Osteocyte (in vitro differentiated cells): Measurements from ENCODE around the gene CDC25B. TPM values are rescaled to one million over a fixed set of nuclear protein-coding genes. Genes with fewer than 3 reads are reported as not detected.

Experiments used
- DNase-seq: peaks from one replicate; pipeline ENCODE4 v3.0.0; 2021; ENCODE audit warnings: mixed read lengths; ENCODE audit not compliant: unreplicated experiment; ENCODE audit errors: extremely low spot score
- H3K27ac Mint-ChIP-seq: one replicate; pipeline ENCODE4 v1.8.0; 2021; ENCODE audit warnings: mild to moderate bottlenecking, mixed read lengths; ENCODE audit not compliant: unreplicated experiment
- H3K27me3 Mint-ChIP-seq: one replicate; pipeline ENCODE4 v1.8.0; 2021; ENCODE audit warnings: mixed read lengths; ENCODE audit not compliant: unreplicated experiment
- H3K36me3 Mint-ChIP-seq: one replicate; pipeline ENCODE4 v1.8.0; 2021; ENCODE audit warnings: mixed read lengths; ENCODE audit not compliant: unreplicated experiment
- H3K4me1 Mint-ChIP-seq: one replicate; pipeline ENCODE4 v1.8.0; 2021; ENCODE audit warnings: mixed read lengths; ENCODE audit not compliant: unreplicated experiment
- H3K4me3 Mint-ChIP-seq: one replicate; pipeline ENCODE4 v1.8.0; 2021; ENCODE audit warnings: mild to moderate bottlenecking, moderate library complexity, mixed read lengths; ENCODE audit not compliant: unreplicated experiment
- H3K9me3 Mint-ChIP-seq: one replicate; pipeline ENCODE4 v1.8.0; 2021; ENCODE audit warnings: mixed read lengths; ENCODE audit not compliant: unreplicated experiment
- total RNA-seq: library from RNA; stranded (reverse); gene quantifications from 2 replicates; pipeline ENCODE4 v1.2.1, GENCODE V29; 2021
- TF ChIP-seq, protein P1 (sequence below): fragments of 200-600 bp; sonication (generic); IDR thresholded peaks from 2 replicates; pipeline ENCODE4 v1.5.0; 2021; ENCODE audit warnings: antibody characterized with exemption, mild to moderate bottlenecking, moderate library complexity

CDC25B gene
- total RNA-seq, 1 donor from 2014 or later = 197 TPM

DNA sequence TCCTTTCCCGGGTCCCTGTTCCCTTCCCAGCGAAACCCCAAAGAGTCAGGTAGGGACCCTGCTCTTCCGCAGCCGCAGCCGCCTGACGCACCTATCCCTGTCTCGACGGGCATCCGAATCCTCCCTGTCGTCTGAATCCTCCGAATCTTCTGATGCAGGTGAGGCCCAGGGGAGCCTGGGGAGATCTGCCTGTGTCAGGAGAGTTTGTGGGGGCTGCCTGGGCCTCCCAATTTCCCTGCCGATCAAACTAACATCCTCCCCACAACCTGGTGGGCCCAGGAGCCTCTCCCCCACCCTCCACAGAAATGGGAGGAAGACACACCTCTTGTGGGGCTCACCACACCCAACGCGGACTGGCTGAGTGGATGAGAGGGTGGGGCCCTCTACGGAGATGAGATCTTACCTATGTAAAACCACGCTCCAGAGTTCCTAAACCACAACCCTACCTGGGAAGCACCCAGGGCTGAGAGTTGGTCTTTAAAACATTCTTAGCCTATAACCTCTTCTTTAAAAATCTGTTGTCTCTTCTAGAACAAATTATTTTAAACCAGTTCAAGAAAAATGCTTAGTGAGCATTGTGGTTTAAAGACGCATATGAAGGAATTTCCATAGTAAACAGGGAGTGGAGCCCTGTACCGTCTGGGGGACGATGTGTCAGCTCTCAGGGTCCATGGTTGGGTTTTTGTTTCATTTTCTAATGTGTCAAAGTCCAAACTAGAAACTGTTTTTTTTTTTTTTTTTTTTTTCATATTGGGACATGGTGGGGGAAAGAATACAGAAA, 1.7 kb downstream of the CDC25B start:
- Mint-ChIP-seq H3K4me3 (peak overlapping the region; percentile 94), H3K9me3 (no peaks in the 10 kb centered on the region), H3K27me3 (no peaks in the 10 kb centered on the region), H3K27ac (peak overlapping the region; percentile 90), H3K36me3 (peaks cover 37% of the 10 kb centered on the region), H3K4me1 (peaks cover 63% of the 10 kb centered on the region)
- DNase-seq = no peak
- TF ChIP-seq, protein P1, sequence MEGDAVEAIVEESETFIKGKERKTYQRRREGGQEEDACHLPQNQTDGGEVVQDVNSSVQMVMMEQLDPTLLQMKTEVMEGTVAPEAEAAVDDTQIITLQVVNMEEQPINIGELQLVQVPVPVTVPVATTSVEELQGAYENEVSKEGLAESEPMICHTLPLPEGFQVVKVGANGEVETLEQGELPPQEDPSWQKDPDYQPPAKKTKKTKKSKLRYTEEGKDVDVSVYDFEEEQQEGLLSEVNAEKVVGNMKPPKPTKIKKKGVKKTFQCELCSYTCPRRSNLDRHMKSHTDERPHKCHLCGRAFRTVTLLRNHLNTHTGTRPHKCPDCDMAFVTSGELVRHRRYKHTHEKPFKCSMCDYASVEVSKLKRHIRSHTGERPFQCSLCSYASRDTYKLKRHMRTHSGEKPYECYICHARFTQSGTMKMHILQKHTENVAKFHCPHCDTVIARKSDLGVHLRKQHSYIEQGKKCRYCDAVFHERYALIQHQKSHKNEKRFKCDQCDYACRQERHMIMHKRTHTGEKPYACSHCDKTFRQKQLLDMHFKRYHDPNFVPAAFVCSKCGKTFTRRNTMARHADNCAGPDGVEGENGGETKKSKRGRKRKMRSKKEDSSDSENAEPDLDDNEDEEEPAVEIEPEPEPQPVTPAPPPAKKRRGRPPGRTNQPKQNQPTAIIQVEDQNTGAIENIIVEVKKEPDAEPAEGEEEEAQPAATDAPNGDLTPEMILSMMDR = no peak

DNA sequence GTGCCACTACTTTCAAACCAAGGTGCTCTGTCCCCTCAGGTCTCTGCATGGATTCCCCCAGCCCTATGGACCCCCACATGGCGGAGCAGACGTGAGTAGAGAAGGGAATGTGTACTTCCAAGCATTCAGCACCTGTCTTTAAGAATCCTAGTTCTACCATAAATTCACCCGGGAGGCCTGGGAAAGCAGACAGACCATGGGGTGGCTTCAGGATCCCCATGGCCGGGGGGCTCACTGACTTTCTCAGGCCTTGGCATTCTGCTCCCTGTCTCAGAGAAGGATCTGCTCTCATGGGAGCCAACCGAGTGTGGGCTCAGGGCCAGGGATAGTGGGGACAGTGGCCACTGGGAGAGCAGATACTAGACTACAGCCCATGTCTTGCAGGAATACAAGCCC, 2.3 kb downstream of the CDC25B start:
- H3K9me3 Mint-ChIP-seq = no peaks in the 10 kb centered on the region
- peaks cover 41% of the 10 kb centered on the region for H3K36me3 Mint-ChIP-seq
- H3K4me3 Mint-ChIP-seq = peak overlapping the region; percentile 94
- peak overlapping the region; percentile 90 for H3K27ac Mint-ChIP-seq
- TF ChIP-seq, protein P1 = no peak
- no peaks in the 10 kb centered on the region for H3K27me3 Mint-ChIP-seq
- peaks cover 69% of the 10 kb centered on the region for H3K4me1 Mint-ChIP-seq
- DNase-seq = no peak

DNA sequence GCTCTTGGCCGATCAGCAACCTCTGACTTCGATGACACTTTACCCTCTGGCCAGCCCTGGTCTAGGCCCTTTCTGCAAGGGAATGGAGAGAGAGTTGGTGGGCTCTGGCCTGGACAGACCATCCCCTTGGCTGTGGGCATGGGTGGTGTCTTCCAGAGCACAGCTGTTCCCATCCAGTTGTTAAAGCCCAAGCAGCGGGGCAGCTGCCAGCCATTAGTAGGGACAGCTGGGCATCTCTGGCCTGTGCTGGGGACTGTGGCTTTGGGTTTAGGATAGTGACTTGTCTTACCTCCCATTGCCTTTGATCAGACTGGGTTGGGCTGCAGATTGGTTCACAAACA, 2.8 kb downstream of the CDC25B start:
- no peak for DNase-seq
- Mint-ChIP-seq H3K27ac (peak overlapping the region; percentile 90), H3K27me3 (no peaks in the 10 kb centered on the region), H3K9me3 (no peaks in the 10 kb centered on the region), H3K4me1 (peaks cover 74% of the 10 kb centered on the region), H3K36me3 (peaks cover 46% of the 10 kb centered on the region), H3K4me3 (peak overlapping the region; percentile 94)
- TF ChIP-seq, protein P1 = no peak

DNA sequence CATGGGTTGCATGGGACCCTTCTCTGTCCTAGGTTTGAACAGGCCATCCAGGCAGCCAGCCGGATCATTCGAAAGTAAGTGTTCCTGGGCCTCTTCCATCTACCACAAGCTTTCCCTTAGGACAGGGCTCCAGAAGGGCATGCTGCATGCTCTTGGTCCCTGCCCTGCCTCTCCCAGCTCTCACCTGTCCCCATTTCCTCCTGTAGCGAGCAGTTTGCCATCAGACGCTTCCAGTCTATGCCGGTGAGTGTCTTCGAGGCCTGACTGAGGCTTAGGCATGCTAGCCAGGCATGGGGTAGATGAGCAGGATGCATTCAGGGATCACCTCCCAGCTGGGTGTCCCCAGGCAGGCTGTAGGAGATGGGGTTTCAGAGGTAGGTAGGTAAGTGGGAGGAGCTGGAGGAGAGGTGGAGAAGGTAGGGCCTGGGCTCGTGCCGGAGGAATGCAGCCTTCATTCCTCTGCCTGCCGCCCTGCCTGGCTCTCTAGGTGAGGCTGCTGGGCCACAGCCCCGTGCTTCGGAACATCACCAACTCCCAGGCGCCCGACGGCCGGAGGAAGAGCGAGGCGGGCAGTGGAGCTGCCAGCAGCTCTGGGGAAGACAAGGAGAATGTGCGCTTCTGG, 4.3 kb downstream of the CDC25B start:
- no peaks in the 10 kb centered on the region for H3K27me3 Mint-ChIP-seq

DNA sequence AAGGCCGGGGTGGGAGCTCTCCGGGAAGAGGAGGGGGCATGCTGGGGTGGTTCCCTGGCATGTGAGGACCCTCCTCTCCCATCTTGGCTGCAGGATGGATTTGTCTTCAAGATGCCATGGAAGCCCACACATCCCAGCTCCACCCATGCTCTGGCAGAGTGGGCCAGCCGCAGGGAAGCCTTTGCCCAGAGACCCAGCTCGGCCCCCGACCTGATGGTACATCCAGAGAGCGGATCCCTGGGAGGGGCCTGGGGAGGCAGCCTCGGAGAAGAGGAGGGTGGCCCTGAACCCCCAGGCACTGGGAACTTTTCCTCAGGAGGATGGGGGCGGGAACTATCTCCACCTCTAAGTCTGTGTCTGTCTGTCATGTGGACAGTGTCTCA, 4.8 kb downstream of the CDC25B start:
- Mint-ChIP-seq H3K36me3 (peaks cover 62% of the 10 kb centered on the region), H3K4me1 (peaks cover 84% of the 10 kb centered on the region), H3K27ac (peak overlapping the region; percentile 83)

More for the DNA sequence above, 4.3 kb downstream of the CDC25B start:
- Mint-ChIP-seq H3K36me3 (peaks cover 59% of the 10 kb centered on the region), H3K27ac (peak overlapping the region; percentile 64), H3K9me3 (no peaks in the 10 kb centered on the region), H3K4me1 (peaks cover 84% of the 10 kb centered on the region), H3K4me3 (peak overlapping the region; percentile 32)
- TF ChIP-seq, protein P1 = no peak
- no peak for DNase-seq

More for the DNA sequence above, 4.8 kb downstream of the CDC25B start:
- DNase-seq = no peak
- H3K27me3 Mint-ChIP-seq = no peaks in the 10 kb centered on the region
- no peak overlapping the region for H3K4me3 Mint-ChIP-seq
- TF ChIP-seq, protein P1 = no peak
- no peaks in the 10 kb centered on the region for H3K9me3 Mint-ChIP-seq
